Measurements from ENCODE around the gene CFAP92.

CFAP92 gene

DNA sequence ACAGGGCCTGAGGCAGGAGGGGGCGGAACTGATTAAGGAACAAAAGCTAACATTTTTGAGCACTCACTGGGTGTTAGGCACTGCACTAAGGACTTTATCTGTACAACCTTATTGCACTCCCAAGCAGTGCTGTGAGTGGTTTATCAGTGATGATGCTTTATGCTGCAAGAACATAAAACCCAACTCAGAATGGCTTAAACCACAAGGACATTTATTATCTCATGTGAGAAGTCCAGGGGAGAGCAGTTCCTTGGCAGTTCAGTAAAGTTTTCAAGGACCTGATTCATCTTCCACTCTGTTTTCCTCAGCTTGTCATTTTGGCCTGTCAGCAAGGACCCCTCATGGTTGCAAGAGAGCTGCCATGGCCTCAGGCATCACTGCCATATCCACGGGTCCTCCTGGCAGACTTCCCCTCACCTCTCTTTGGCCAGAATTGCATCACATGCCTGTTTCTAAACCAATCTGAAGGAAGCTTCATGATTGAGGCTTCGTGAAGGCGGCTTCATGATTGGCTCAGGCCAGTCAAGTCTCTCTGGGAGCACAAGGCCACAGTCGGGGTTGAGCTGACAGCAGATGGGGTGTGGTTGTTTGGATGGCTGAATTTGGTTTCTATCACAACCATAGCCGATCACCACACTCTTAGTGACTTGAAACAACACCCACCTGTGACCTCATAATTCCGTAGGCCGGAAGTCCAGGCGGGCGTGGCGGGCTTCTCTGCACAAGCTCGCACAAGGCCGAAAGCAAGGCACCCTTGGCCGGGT, 23.0 kb upstream of the CFAP92 start:
- peak overlapping the region; percentile 89 to 92 for H3K4me3 Mint-ChIP-seq
- no peaks in the 10 kb centered on the region for H3K9me3 Mint-ChIP-seq
- peak; percentile 13 for ATAC-seq
- H3K4me1 Mint-ChIP-seq = peaks cover 39% of the 10 kb centered on the region
- no peaks in the 10 kb centered on the region for H3K27me3 Mint-ChIP-seq
- H3K27ac Mint-ChIP-seq = peak overlapping the region; percentile 98 to 99
- no peak for DNase-seq

- H3K27me3 Mint-ChIP-seq = no peaks in the 10 kb centered on the region
- peak overlapping the region; percentile 89 to 92 for H3K4me3 Mint-ChIP-seq
- peak overlapping the region; percentile 98 to 99 for H3K27ac Mint-ChIP-seq
- no peaks in the 10 kb centered on the region for H3K9me3 Mint-ChIP-seq
- ATAC-seq (peak; percentile 90), DNase-seq (peak; percentile 53 to 73)
- peaks cover 39% of the 10 kb centered on the region for H3K4me1 Mint-ChIP-seq
Observed at GRCh38 chr3:129016356-129016719, 22.5 kb upstream of the CFAP92 start.

GRCh38 chr3:129015388-129016105, 21.7 kb upstream of the CFAP92 start:
- H3K9me3 Mint-ChIP-seq = no peaks in the 10 kb centered on the region
- DNase-seq (peak in 1 of 2 donors; percentile 44), ATAC-seq (peak; percentile 64)
- peak overlapping the region; percentile 98 to 99 for H3K27ac Mint-ChIP-seq
- no peaks in the 10 kb centered on the region for H3K27me3 Mint-ChIP-seq
- H3K4me3 Mint-ChIP-seq = peak overlapping the region; percentile 89 to 92
- peaks cover 39% of the 10 kb centered on the region for H3K4me1 Mint-ChIP-seq

DNA sequence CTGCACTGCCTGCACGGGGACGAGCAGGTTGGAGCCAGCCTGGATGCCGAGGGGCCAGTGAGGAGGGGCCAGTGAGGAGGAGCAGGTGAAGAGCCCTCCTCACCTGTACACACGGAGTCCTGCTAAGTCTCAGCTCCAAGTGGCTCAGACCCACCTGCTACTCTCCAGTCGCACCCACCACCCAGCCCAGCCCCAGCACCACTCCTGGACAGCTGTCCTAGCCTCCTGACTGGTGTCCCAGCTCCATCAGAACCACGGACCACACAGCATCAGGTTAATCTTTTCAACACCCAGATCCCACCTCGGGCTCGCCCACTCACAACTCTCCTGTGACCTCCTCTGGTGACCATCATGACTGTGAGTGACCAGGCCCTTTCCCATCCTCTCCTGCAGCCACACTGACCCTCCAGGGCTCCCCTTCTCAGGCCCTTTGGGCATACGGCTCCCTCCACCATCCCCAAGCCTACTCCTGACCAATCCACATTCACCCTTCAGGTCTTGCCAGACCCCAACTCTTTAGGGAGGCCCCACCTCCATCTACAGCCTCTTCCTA, 21.0 kb upstream of the CFAP92 start:
- DNase-seq (no peak), ATAC-seq (no peak)
- Mint-ChIP-seq H3K9me3 (no peaks in the 10 kb centered on the region), H3K4me3 (peak overlapping the region in 1 of 2 donors; percentile 43), H3K4me1 (peaks cover 39% of the 10 kb centered on the region), H3K27ac (peak overlapping the region; percentile 98 to 99), H3K27me3 (no peaks in the 10 kb centered on the region)

DNA sequence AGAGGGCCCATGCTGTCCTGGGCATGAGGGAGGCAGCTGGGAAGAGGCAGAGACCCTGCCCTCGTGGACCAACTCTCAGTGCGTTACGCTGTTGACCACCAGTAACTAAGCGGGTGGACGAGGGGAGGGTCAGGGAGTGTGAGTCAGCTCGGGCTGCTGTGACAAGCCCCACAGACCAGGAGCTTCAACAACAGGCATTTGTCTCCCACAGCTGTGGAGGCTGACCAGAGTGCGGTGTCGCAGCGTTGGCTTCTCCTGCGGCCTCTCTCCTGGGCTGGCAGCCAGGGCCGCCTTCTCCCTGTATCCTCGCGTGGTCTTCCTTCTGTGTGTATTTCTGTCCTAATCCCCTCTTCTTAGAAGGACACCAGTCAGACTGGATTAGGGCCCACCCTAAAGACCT, 20.3 kb upstream of the CFAP92 start:
- DNase-seq (no peak), ATAC-seq (no peak)
- Mint-ChIP-seq H3K27me3 (no peaks in the 10 kb centered on the region), H3K9me3 (no peaks in the 10 kb centered on the region), H3K27ac (peak overlapping the region in 1 of 2 donors; percentile 98), H3K4me3 (no peak overlapping the region), H3K4me1 (peaks cover 41% of the 10 kb centered on the region)

DNA sequence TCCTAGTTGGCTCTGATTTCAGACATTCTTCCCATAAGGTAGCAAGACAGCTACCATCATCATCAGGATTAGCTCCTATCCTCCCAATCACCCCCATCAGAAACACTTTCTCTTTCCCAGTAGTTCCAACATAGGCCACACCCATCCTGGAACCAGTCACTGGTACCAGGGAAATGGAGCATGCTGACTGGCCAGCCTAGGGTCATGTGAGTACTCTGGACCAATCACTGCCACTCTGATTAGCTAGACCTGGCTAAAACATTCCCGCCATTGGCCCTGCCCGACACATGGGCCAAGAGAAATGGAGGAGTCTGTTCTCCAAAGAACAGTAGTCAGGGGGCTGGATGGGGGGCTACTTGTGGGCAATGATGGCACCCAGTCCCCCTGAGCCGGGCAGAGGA, 19.6 kb upstream of the CFAP92 start:
- no peak overlapping the region for H3K27ac Mint-ChIP-seq
- no peak for ATAC-seq

DNA sequence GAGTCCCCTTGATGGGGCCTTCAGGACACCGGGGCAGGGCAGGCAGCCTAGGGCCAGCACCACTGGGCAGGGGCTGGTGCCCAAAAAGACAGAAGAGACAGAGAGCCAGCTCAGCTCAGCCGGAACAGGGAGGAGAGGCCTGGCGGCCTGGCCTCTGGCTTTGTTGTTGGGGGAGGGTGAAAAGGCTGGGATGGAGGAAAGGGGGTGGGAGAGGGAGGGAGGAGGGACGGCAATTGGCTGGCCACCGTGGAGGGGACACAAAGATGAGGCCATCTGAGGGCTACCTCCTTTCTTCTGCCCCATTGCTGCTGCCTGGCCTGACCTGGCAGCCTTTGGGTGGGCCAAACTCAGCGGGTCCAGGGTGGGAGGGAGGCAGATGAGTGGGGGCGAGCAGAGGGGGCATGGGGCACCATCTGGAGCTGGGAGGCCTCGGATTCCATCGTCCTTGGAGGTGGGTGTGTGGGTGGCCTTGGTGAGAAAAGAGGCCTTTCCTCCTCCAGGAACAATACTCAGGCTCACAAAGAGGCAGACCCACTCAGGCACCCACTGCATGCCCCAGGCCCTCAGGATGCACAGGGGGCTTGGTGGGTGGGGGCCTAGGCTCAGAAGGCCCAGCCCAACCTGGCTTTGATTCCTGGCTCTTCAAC, 16.6 kb upstream of the CFAP92 start:
- ATAC-seq (no peak), DNase-seq (no peak)
- H3K4me1 Mint-ChIP-seq = peaks cover 21% of the 10 kb centered on the region
- H3K4me3 Mint-ChIP-seq = no peak overlapping the region
- H3K9me3 Mint-ChIP-seq = no peaks in the 10 kb centered on the region
- peak overlapping the region in 1 of 2 donors; percentile 59 for H3K27ac Mint-ChIP-seq
- H3K27me3 Mint-ChIP-seq = no peaks in the 10 kb centered on the region

More for the DNA sequence above, 19.6 kb upstream of the CFAP92 start:
- H3K4me1 Mint-ChIP-seq = peaks cover 41% of the 10 kb centered on the region
- no peak overlapping the region for H3K4me3 Mint-ChIP-seq
- no peak for DNase-seq
- H3K27me3 Mint-ChIP-seq = no peaks in the 10 kb centered on the region
- H3K9me3 Mint-ChIP-seq = no peaks in the 10 kb centered on the region

DNA sequence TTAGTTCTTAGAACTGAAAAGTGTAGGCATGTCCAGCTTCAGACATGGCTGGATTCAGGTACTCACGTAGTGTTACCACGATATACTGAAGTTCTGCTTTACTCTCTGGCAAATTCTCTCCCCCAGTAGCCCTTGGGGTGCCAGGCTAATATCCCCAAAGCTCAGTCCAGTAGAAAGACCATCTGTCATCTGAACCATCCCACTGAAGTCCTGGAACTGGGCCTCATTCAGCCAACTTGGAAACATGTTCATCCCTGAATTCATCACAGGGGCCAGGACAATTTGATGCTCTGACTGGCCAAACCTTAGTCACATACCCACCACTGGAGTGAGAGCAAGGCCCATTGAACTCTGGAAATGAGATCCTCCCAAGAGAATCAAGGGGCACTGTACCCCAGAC, 15.4 kb upstream of the CFAP92 start:
- no peak overlapping the region for H3K4me3 Mint-ChIP-seq
- no peak for DNase-seq
- H3K4me1 Mint-ChIP-seq = peaks cover 17% of the 10 kb centered on the region
- no peak overlapping the region for H3K27ac Mint-ChIP-seq
- no peak for ATAC-seq
- H3K9me3 Mint-ChIP-seq = no peaks in the 10 kb centered on the region
- H3K27me3 Mint-ChIP-seq = no peaks in the 10 kb centered on the region

- Mint-ChIP-seq H3K4me3 (no peak overlapping the region), H3K27ac (peak overlapping the region in 1 of 2 donors; percentile 2), H3K27me3 (peaks cover 9% of the 10 kb centered on the region), H3K9me3 (no peaks in the 10 kb centered on the region), H3K4me1 (peaks cover 25% of the 10 kb centered on the region)
- DNase-seq (no peak), ATAC-seq (no peak)
Observed at GRCh38 chr3:129007792-129008191, 13.9 kb upstream of the CFAP92 start.

- Mint-ChIP-seq H3K9me3 (no peaks in the 10 kb centered on the region), H3K4me1 (peaks cover 34% of the 10 kb centered on the region), H3K27me3 (peaks cover 18% of the 10 kb centered on the region), H3K27ac (no peak overlapping the region), H3K4me3 (no peak overlapping the region)
- DNase-seq (no peak), ATAC-seq (no peak)
Observed at GRCh38 chr3:129006864-129007263, 13.0 kb upstream of the CFAP92 start.

DNA sequence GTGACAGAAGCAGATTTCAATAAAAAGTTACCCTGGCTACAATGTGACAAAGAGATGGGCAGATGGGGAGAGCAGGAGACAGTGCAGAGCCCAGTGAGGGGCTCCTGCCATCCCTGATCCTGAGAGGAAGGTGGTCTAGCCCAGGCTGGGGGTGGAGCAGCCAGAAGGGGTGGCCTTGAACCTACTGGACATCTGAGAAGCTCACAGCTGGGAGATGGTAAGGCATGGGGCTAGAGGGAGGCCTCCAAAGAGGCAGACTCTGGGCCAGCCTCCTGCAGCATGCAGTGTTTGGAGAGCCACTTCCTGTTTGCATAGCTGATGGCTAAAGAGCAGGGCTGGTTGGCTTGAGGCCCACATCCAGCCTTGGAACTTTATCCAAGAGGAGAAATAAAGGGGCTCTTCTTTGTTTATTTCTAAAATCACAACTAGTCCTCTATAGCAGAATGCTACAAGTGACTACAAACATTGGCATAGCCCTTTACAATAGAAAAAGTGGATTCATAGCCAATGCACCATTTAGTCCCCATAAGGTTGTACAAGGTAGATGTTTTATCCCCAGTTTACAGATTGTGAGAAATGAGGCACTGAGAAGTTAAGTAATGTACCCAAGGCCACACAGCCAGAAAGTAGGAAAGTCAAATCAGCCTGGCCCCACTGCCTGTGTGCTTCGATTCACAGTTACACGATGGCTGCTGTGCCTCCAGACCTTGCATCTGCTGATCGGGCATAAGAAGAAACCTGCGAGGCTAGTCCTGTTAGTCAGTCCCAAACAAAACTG, 11.8 kb upstream of the CFAP92 start:
- Mint-ChIP-seq H3K9me3 (no peaks in the 10 kb centered on the region), H3K4me3 (no peak overlapping the region), H3K27me3 (peaks cover 24% of the 10 kb centered on the region), H3K27ac (peak overlapping the region; percentile 74 to 92), H3K4me1 (peaks cover 39% of the 10 kb centered on the region)
- DNase-seq (no peak), ATAC-seq (no peak)

DNA sequence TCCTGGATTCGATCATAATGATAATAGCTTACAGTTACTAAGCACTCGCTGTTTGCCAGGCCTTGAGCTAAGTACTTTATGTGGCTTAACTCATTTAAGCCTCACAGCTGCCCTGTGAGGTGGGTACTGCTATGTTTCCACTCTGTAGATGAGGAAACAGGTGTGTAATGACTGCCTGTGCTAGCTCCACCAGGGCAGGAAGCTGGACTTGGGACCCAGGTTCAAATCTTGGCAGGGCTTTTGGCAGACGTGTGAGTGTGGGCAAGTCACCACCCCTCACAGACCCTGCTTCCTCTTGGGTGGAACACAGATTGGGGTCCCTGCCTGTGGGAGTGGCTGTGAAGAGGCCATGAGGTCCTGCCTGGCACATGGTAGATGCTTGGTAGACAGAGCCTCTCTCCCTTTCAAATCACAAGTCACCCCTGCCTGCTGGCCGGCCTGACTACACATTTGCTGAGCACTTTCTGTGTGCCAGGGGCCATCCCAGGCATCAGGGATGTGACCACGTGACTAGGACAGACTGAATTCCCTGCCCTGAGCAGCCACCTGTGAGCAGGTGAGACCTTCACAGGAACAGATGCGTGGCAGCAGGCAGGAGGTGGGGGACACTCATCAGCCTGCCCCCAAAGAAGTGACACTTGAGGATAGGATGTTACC, 10.9 kb upstream of the CFAP92 start:
- ATAC-seq = no peak
- H3K4me3 Mint-ChIP-seq = peak overlapping the region in 1 of 2 donors; percentile 41
- no peaks in the 10 kb centered on the region for H3K9me3 Mint-ChIP-seq
- no peak for DNase-seq
- H3K27ac Mint-ChIP-seq = peak overlapping the region; percentile 8 to 92
- peaks cover 30% of the 10 kb centered on the region for H3K27me3 Mint-ChIP-seq
- peaks cover 46% of the 10 kb centered on the region for H3K4me1 Mint-ChIP-seq

GRCh38 chr3:129003578-129004112, 9.8 kb upstream of the CFAP92 start:
- Mint-ChIP-seq H3K4me3 (peak overlapping the region; percentile 75 to 85), H3K27me3 (peaks cover 30% of the 10 kb centered on the region), H3K4me1 (peaks cover 49% of the 10 kb centered on the region), H3K9me3 (no peaks in the 10 kb centered on the region), H3K27ac (peak overlapping the region in 1 of 2 donors; percentile 32)
- ATAC-seq (peak; percentile 75), DNase-seq (peak; percentile 59 to 61)

All from stimulated activated naive CD8-positive, alpha-beta T cell treated with anti-CD3 and anti-CD28 coated beads, Interleukin-15, amount 100 ng/mL, for 72 hours (primary cell).